ENCODE measurements around the gene SYT8.
A peak's percentile ranks its signal among the peaks of the same experiment; 100 is the strongest.

The SYT8 gene

GRCh38 chr11:1832211-1832919, 2.4 kb upstream of the SYT8 start:
- DNase-seq (ENCODE audit: low spot score): peak; percentile 51
- Mint-ChIP-seq H3K9me3 (no peaks in the 10 kb centered on the region), H3K4me1 (ENCODE audit: low read depth) (peaks cover 3% of the 10 kb centered on the region), H3K27ac (no peak overlapping the region), H3K4me3 (no peak overlapping the region), H3K36me3 (ENCODE audit: low read depth) (no peaks in the 10 kb centered on the region), H3K27me3 (ENCODE audit: low read depth) (no peaks in the 10 kb centered on the region)

GRCh38 chr11:1832920-1833295, 1.9 kb upstream of the SYT8 start:
- H3K27ac Mint-ChIP-seq: no peak overlapping the region
- H3K4me1 Mint-ChIP-seq (ENCODE audit: low read depth): peaks cover 3% of the 10 kb centered on the region
- DNase-seq (ENCODE audit: low spot score): no peak
- H3K36me3 Mint-ChIP-seq (ENCODE audit: low read depth): no peaks in the 10 kb centered on the region
- H3K9me3 Mint-ChIP-seq: no peaks in the 10 kb centered on the region
- no peaks in the 10 kb centered on the region for H3K27me3 Mint-ChIP-seq (ENCODE audit: low read depth)
- no peak overlapping the region for H3K4me3 Mint-ChIP-seq

- Mint-ChIP-seq H3K4me1 (ENCODE audit: low read depth) (peaks cover 3% of the 10 kb centered on the region), H3K27ac (no peak overlapping the region), H3K4me3 (no peak overlapping the region)
These were observed 654 bp upstream of the SYT8 start for GRCh38 chr11:1834062-1834610.

GRCh38 chr11:1835671-1836010, 851 bp downstream of the SYT8 start:
- Mint-ChIP-seq H3K9me3 (no peaks in the 10 kb centered on the region), H3K27ac (no peak overlapping the region), H3K4me3 (no peak overlapping the region), H3K27me3 (ENCODE audit: low read depth) (no peaks in the 10 kb centered on the region), H3K4me1 (ENCODE audit: low read depth) (peaks cover 9% of the 10 kb centered on the region), H3K36me3 (ENCODE audit: low read depth) (no peaks in the 10 kb centered on the region)
- no peak for DNase-seq (ENCODE audit: low spot score)

More at GRCh38 chr11:1834062-1834610, 654 bp upstream of the SYT8 start:
- H3K9me3 Mint-ChIP-seq: no peaks in the 10 kb centered on the region
- H3K36me3 Mint-ChIP-seq (ENCODE audit: low read depth): no peaks in the 10 kb centered on the region
- H3K27me3 Mint-ChIP-seq (ENCODE audit: low read depth): no peaks in the 10 kb centered on the region
- DNase-seq (ENCODE audit: low spot score): no peak

GRCh38 chr11:1836011-1836945, 1.5 kb downstream of the SYT8 start:
- H3K4me3 Mint-ChIP-seq: no peak overlapping the region
- H3K9me3 Mint-ChIP-seq: no peaks in the 10 kb centered on the region
- H3K4me1 Mint-ChIP-seq (ENCODE audit: low read depth): peaks cover 9% of the 10 kb centered on the region
- no peak for DNase-seq (ENCODE audit: low spot score)
- no peaks in the 10 kb centered on the region for H3K36me3 Mint-ChIP-seq (ENCODE audit: low read depth)
- no peak overlapping the region for H3K27ac Mint-ChIP-seq
- no peaks in the 10 kb centered on the region for H3K27me3 Mint-ChIP-seq (ENCODE audit: low read depth)

GRCh38 chr11:1837171-1838076, 2.6 kb downstream of the SYT8 start:
- H3K4me1 Mint-ChIP-seq (ENCODE audit: low read depth): peaks cover 6% of the 10 kb centered on the region
- H3K27ac Mint-ChIP-seq: no peak overlapping the region
- H3K4me3 Mint-ChIP-seq: no peak overlapping the region
- peak; percentile 54 for DNase-seq (ENCODE audit: low spot score)
- H3K27me3 Mint-ChIP-seq (ENCODE audit: low read depth): no peaks in the 10 kb centered on the region
- no peaks in the 10 kb centered on the region for H3K36me3 Mint-ChIP-seq (ENCODE audit: low read depth)
- no peaks in the 10 kb centered on the region for H3K9me3 Mint-ChIP-seq

GRCh38 chr11:1838077-1838425, 3.3 kb downstream of the SYT8 start:
- no peaks in the 10 kb centered on the region for H3K27me3 Mint-ChIP-seq (ENCODE audit: low read depth)
- H3K27ac Mint-ChIP-seq: no peak overlapping the region
- no peak overlapping the region for H3K4me3 Mint-ChIP-seq
- H3K9me3 Mint-ChIP-seq: no peaks in the 10 kb centered on the region
- no peak for DNase-seq (ENCODE audit: low spot score)
- H3K4me1 Mint-ChIP-seq (ENCODE audit: low read depth): peaks cover 6% of the 10 kb centered on the region
- no peaks in the 10 kb centered on the region for H3K36me3 Mint-ChIP-seq (ENCODE audit: low read depth)

- no peaks in the 10 kb centered on the region for H3K36me3 Mint-ChIP-seq (ENCODE audit: low read depth)
These were observed 3.8 kb downstream of the SYT8 start, which contains the start of gene TNNI2 for GRCh38 chr11:1838426-1839144. TNNI2 (plus strand) TSS chr11:1838981; CDS start chr11:1839697, 716 bp downstream.

GRCh38 chr11:1839204-1839923, 4.6 kb downstream of the SYT8 start:
- Mint-ChIP-seq H3K4me3 (peak overlapping the region; percentile 12), H3K27me3 (ENCODE audit: low read depth) (no peaks in the 10 kb centered on the region), H3K9me3 (no peaks in the 10 kb centered on the region), H3K36me3 (ENCODE audit: low read depth) (no peaks in the 10 kb centered on the region), H3K4me1 (ENCODE audit: low read depth) (peaks cover 15% of the 10 kb centered on the region), H3K27ac (peak overlapping the region; percentile 26)
- DNase-seq (ENCODE audit: low spot score): no peak

More at GRCh38 chr11:1838426-1839144, 3.8 kb downstream of the SYT8 start, which contains the start of gene TNNI2:
- no peaks in the 10 kb centered on the region for H3K27me3 Mint-ChIP-seq (ENCODE audit: low read depth)
- peak within 1 kb of the TSS; percentile 26 for H3K27ac Mint-ChIP-seq
- peaks cover 9% of the 10 kb centered on the region for H3K4me1 Mint-ChIP-seq (ENCODE audit: low read depth)
- H3K4me3 Mint-ChIP-seq: peak within 1 kb of the TSS; percentile 12
- DNase-seq (ENCODE audit: low spot score): no peak
- no peaks in the 10 kb centered on the region for H3K9me3 Mint-ChIP-seq

- no peaks in the 10 kb centered on the region for H3K9me3 Mint-ChIP-seq
- no peak for DNase-seq (ENCODE audit: low spot score)
- H3K4me1 Mint-ChIP-seq (ENCODE audit: low read depth): peaks cover 23% of the 10 kb centered on the region
- H3K36me3 Mint-ChIP-seq (ENCODE audit: low read depth): no peaks in the 10 kb centered on the region
- peak overlapping the region; percentile 12 for H3K4me3 Mint-ChIP-seq
- H3K27me3 Mint-ChIP-seq (ENCODE audit: low read depth): no peaks in the 10 kb centered on the region
- peak overlapping the region; percentile 31 for H3K27ac Mint-ChIP-seq
These were observed 5.4 kb downstream of the SYT8 start for GRCh38 chr11:1839924-1840779.

GRCh38 chr11:1840780-1841480, 6.1 kb downstream of the SYT8 start:
- Mint-ChIP-seq H3K27me3 (ENCODE audit: low read depth) (no peaks in the 10 kb centered on the region), H3K36me3 (ENCODE audit: low read depth) (no peaks in the 10 kb centered on the region), H3K4me1 (ENCODE audit: low read depth) (peaks cover 27% of the 10 kb centered on the region), H3K4me3 (no peak overlapping the region), H3K27ac (no peak overlapping the region), H3K9me3 (no peaks in the 10 kb centered on the region)
- DNase-seq (ENCODE audit: low spot score): no peak
